HG02943 (cell line): ENCODE data around the gene CEP295NL.
"Not testable (repeated sequence)": the region's sequence is repeated elsewhere in the genome, so short reads cannot be mapped to it uniquely, and the experiment has no call there.

ENCODE experiments used
- ATAC-seq: cut with Tn5 transposase; IDR thresholded peaks from one replicate; pipeline ENCODE4 v1.9.1; 2021; ENCODE audit warnings: mild to moderate bottlenecking, low read depth, moderate library complexity; ENCODE audit not compliant: unreplicated experiment

Gene CEP295NL

DNA sequence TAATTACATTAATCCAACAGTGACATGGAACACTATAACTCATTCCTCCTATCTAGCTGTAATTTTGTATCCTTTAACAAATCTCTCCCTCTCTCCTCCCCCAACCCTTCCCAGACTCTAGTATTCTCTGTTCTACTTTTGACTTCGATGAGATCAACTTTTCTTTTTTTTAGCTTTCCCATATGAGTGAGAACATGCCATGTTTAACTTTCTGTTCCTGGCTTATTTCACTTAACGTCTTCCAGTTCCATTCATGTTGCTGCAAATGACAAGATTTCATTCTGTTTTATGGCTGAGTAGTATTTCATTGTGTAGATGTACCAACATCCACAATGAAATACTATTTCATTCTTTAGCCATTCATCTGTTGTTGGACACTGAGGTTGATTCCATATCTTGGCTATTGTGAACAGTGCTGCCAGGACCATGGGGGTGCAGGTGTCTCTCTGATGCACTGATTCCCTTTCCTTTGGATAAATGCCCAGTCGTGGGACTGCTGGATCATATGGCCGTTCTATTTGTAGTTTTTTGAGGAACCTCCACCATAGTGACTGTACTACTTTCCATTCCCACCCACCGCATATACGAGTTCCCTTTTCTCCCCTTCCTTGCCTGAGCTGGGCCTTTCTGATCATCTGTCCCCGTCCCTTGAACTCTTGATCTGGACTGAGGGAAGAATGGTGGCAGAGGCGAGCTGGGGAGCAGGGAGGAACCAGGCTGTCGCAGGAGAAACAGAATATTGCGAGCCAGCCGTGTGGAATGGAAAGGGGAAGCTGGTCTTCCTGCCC lies 7.7 kb upstream of the CEP295NL start:
- no peak for ATAC-seq

DNA sequence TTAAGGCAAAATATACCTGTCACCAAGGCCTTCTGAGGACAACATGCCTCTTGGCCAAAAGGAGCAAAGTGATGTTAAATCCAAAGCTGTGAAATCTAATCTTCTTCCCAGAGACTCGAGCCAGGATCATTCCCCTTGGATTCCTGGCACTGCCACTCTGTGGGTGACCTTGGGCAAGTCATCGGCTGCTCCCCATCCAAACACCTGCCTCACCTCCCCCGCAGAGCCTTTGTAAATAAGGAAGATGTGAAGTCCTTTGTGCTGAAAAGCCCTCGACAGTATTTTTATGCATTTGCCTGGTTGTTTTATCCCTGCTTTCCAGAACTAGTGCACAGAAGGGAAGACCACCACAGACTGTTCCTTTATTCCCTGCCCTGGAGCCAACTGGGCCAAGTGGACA lies 5.4 kb upstream of the CEP295NL start:
- no peak for ATAC-seq

DNA sequence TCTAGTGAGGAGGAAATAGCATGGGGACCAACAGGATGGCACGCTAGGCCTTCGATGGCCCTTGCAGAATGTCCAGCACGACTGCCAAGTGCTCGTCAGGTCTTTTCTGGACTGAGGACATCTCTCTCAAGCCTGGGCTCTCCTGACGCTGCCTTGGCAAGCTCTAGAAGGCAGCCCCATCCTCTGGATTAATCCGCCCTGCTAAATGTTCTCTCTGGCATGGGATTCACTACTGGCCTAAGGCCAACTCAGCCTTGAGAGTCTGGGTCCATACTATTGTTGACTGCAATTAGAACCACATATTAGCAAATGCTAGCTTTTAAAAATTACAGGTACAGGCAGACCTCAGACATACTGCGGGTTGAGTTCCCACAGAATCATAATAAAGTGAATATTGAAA lies 2.5 kb upstream of the CEP295NL start:
- no peak for ATAC-seq

DNA sequence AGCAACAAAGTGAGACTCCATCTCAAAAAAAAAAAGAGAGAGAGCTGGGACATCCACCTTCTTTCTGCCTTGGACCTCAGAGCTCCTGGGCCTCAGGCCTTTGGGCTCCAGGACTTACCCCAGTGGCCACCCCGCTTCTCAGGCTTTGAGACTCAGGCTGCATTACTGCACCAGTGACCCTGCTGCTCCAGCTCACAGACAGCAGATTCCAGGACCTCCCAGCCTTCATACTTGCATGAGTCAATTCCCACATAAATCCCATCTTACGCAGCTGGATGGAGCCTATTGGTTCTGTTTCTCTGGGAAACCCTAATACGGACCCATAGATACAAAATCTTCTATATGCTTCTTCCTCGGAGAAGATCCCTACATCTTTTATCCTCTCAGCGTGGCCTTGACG lies 2.1 kb upstream of the CEP295NL start:
- ATAC-seq = no peak

DNA sequence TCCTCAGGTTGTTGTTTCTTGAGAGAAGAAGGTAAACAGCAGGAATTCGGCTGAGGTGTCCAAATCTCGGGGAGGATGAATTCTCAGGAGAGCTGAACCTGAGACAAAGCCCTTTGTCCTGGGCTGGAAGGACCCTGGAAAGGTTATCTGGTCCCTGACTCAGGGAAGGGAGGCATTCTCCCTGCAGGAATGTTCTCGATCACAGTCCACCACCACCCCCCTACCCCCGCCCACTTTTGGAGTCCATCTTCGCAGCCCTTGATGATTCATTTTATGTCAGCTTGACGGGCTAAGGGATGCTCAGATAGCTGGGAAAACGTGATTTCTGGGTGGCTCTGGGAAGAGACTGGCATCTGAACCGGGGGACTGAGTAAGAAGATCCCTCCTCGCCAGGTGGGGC lies 1.4 kb upstream of the CEP295NL start:
- no peak for ATAC-seq

DNA sequence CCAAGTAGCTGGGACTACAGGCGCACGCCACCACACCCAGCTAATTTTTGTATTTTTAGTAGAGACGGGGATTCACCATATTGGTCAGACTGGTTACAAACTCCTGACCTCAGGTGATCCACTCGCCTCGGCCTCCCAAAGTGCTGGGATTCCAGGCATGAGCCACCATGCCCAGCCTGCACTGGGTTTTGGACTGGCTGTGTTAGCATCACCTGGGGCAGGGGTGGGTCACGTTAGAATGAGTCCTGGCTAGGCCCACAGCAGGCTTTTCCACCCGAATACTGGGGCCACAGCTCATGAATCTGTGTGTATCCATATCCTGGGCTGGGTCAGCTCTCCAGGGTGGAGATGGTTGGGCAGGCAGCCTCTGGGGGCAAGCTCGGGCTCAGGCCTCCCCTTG lies 770 bp downstream of the CEP295NL start:
- ATAC-seq = not testable (repeated sequence)

DNA sequence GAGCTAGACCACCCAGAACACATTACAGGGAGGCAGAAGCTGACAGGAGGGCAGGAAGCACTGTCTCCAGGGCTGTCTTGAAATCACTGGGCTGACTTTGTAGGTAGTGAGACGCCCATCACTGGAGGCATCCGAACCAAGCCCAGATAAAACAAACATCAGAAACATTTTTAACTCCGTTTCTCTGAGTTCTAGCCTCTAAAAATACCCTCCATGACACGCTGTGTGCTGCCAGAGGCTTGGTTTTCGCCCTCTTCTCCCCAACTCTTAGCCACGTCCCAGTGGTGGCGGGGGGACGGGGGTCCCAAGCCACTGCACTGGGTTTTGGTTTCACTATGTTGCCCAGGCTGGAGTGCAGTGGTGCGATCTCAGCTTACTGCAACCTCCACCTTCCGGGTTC lies 1.2 kb downstream of the CEP295NL start:
- ATAC-seq = no peak

DNA sequence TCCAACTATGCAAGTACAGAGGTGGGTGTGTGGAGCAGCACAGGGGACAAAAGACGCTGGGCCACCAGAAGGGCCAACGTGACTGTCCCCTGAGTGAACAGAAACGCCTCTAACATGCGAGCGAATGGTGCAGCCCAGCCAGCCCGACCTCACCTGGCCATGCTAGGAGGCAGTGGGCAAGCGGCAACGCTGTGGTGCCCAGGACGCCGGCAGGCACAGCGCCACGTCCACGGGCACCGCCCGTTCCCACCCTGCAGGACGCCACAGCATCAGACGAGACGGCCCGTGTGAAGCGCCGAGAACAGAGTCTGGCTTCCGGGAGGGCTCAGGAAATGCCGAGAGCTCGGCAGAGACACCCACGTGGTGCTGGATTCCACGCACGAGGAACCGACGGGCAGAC lies 2.2 kb downstream of the CEP295NL start:
- no peak for ATAC-seq

DNA sequence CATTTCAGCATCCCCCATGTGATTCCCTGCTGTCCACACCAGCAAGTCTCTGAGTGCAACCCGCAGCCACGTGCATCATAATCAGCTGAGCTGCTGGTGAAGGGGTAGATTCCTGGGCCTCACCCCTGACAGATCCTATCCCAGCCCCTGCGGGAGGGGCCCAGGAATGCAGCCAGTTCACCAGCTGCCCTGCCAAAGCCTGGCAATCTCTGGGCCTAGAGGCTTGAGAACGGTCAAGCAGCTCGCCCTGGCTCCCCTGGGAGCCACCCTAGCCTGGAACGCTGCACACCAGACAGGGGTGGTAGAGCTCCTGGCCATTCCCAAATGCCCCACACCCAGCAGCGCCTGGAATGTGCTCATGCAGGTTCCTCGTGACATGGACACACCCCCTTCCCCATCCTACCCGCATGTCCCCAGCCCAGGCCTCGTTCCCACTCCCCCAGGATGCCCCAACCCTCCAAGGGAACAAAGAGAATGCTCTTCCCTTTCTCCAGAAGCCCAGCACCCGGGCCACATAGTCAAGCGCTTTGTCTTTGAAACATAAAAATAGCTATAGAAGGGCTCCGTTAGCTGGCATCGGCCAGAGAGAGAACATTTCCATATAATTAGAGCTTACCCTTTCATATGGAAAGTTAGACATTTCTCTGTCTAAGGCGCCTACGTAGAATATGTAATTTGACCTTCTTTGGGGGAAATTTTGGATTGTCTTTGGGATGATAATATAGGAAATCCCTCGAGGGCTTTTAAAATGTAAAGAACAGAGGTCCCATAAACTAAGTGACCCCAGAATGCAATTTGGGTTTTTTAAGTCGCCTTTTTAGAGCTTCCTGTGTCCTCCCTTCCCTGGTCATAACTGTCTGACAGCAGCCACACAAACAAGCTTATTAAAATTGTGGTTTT lies 3.4 kb downstream of the CEP295NL start:
- no peak for ATAC-seq

DNA sequence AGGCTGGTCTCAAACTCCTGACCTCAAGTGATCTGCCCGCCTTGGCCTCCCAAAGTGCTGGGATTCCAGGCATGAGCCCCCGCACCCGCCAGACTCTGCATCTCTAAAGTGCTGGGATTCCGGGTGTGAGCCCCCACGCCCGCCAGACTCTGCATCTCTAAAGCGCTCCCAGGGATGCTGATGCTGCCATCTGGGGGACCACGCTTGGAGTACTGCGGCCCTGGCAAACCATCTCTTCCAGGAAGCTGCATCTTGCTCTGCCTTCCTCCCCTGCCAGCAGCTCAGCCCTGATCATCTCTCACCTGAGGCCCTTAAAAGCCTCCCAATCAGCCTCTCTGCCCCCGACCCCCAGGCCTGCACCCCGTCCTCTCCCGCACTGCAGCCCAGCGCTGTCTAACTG lies 4.1 kb downstream of the CEP295NL start:
- no peak for ATAC-seq

DNA sequence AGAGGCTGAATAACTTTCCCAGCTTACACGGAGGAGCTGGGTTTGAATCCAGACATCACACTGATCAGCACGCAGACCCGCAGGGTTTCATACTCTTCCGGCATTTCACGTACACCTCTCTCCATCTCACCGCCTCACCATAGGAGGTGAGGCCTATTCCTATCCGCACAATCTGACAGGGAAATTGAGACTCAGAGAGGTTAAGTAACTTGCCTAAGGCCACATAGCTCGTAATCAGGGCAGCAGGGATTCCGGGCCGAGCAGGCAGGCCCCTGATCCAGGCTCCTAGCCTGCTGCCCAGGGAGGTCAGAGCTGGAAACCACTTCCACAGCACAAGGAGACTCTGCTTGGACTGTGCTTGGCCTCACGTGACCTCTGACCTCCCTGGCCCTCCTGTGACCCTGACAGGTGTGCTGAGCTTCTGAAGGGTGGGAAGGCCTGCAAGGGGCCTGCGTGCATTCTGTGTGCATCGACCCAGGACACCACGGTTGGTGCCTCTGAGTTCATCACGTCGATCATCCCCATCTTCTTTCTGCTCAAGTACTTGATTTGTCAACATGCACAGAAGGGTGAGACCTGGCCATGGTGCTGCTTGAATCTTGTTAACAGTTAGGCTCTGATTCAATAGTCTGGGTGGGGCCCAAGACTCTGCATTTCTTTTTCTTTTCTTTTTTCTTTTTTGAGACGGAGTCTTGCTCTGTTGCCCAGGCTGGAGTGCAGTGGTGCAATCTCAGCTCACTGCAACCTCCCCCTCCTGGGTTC lies 4.7 kb downstream of the CEP295NL start:
- ATAC-seq = no peak

DNA sequence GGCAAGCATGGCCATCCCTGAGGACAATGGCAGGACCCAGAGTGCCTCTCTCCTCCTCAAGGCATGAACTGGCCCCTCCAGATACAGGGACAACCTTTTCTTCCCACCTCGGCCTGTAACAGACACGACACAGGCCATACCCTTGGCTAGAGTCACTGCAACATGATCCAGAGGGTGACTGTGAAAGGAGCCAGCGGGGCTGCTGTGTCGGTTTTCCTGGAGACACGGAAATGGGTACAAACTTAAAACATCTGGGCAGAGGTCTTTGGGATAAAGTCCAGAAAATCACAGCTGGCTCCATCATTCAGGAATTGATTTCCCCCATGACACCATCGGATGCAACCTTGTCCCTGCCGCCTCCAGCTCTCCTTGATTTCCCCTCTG lies 5.3 kb downstream of the CEP295NL start:
- ATAC-seq = no peak

DNA sequence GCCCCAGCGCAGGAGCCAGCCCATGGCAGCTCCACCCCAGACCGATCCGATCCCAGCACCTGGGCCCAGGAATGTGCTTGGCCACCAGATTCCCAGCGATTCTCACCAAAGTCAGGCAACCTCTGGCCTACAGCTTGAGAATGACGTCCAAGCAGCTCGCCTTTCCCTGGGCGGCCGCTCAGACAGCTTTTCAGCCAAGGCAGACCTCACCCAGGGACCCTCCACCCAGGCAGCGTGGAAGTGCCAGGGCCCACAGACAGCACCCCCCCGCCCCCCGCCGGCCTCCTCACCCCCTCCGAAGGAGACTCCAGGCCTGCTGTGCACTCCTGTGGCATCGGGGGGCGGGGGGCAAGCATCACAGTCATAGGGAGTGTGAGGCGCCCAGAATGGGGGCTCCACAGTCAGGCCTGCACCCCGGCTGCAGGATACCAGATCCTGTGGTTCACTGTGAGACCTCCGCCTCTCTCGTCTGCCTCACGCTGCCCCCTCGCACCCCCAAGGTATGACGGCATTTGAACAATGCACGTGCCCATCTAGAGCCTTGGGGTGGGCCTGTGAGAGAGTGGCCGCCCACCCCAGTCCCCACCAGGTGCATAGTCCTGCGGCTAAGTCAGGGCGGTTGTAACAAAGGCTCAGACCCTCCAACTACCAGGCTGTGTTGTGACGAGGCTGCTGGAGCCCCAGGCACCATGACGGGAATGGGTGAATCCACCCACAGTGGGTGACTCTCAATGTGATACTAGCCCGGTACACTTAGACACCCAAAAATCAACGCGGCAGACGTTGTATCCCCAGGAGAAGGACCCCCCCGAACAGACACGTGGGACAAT lies 6.0 kb downstream of the CEP295NL start:
- no peak for ATAC-seq

DNA sequence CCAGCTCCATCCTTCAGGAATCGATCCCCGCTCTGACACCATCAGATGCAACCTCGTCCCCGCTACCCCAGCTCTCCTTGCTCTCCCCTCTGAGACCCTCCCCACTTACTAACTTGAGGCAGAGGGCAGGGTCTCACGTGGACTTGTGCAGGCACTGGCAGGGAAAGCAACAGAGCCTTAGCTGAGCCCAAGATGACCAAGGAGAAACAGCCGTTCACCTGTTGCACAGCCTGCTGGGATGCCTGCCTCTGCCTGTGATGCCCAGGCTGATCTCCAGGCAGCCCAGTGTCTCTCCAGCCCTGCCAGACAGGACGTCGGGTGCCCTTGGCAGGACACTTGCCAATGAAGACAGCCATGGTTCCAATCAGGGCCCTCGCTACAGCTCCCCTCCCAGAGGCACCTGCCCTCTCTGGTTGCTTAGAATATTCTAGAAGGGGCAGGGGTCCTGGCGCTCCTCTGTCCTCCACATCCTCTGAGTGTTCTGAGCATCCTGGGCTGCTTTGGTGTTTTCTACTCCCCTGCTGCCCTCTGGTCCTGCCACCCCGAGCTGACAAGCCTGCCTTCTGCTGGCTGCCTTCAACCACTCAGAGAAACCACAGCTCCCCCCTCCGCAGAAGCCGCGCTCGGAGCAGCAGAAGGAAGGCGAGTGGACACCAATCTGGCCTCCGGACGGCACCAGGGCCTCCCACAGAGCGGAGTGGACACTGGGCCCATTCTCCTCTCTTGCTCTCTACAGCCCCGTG lies 6.7 kb downstream of the CEP295NL start:
- no peak for ATAC-seq

DNA sequence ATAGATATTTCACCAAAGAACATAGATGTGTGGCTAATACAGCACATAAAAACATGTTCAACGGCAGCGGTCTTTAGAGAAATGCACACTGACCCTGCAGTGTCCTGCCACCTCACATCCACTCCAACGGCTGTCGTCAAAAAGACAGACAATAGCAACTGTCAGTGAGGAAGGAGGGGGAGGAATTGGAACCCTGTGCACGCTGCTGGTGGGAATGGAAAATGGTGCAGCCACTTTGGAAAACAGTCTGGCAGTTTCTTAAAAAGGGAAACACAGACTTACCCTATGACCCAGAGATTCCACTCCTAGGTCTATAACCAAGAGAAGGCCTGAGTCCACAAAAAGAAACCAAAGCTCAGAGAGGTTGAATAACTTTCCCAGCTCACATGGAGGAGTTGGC lies 7.7 kb downstream of the CEP295NL start:
- ATAC-seq = no peak

DNA sequence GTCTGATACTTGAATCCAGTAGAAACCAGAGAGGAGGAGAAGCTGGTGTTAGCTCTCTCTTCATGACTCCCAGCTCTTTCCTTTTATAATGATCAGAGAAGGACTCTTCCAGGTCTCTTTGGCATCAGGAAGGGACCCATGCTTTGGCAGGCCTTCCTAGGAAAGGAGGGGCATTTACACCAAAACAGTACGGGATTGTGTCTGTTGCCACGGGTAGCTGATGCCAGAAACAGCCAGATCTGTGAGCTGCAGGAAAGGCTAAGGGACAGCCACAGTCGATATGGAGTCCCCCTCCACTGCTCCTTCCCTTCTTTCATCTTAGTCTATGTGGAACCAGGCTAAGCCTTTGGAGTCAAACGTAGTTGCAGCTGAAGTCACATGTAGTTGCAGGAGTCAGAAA lies 9.3 kb downstream of the CEP295NL start:
- ATAC-seq = no peak

DNA sequence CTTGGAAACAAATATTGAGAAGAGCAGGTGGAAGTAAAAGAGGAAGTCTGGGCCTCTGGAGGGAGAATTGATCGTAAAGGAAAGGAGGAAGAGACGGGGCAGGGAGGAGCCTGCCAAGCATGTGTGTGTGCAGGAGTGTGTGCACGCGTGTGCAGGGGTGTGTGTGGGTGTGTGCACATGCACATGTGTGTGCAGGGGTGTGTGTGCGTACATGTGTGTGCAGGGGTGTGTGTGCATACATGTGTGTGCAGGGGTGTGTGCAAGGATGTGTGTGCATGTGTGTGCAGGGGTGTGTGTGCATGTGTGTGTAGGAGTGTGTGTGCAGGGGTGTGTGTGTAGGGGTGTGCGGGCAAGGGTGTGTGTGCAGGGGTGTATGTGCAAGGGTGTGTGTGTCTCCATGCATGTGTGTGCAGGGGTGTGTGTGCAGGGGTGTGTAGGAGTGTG lies 10.0 kb downstream of the CEP295NL start:
- no peak for ATAC-seq

DNA sequence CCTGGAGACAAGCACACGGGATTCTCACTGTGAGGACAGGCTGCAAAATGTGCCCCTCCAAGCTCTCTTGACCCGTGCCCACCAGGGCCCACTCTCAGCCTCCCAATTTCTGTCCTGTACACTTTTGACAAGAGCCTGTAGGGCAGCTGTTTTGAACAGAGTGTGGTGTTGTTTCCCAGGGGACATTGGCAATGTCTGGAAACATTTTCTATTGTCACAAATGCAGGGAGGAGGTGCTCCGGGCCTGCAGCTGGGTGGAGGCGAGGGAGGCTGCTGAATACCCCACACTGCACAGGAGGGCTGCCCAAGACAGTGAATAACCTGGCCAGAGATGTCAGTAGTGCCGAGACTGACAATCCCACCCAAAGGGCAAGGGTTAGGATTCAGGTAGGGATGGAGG lies 10.5 kb downstream of the CEP295NL start:
- no peak for ATAC-seq

DNA sequence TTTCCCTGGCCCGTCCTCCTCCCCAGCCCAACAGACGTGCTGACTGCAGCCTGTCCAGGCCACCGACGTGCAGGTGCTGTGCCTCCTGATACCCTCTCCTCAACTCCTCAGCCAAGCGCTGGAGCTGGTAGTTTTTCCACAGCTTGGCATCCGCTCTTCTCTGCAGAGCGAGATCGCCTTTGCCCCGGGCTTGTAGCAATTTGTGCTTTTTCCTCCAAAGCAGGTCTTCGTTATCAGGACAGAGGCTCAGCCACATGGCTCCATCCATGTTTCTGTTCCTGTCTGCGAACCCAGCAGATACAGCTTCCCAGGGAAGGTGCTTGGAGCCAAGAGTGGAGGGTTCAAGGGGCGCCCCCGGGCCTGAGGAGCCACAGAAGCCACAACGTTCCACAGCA lies 10.9 kb downstream of the CEP295NL start:
- ATAC-seq = no peak
